HEK293T (cell line): ENCODE measurements around the gene ZNF513.

Experiments used
- ARNT ChIP-seq: fragments of 450-650 bp; IDR thresholded peaks from 2 replicates; pipeline ENCODE4 v1.6.1; 2017; ENCODE audit warnings: mild to moderate bottlenecking
- BHLHE40 ChIP-seq: fragments of 450-650 bp; IDR thresholded peaks from 2 replicates; pipeline ENCODE4 v1.6.1; 2016; ENCODE audit warnings: mild to moderate bottlenecking, moderate library complexity, borderline replicate concordance
- FOXA1 ChIP-seq: fragments of 450-650 bp; IDR thresholded peaks from 2 replicates; pipeline ENCODE4 v1.6.1; 2016; ENCODE audit warnings: mild to moderate bottlenecking
- HDGF ChIP-seq: fragments of 450-650 bp; IDR thresholded peaks from 2 replicates; pipeline ENCODE4 v1.6.1; 2017; ENCODE audit warnings: antibody characterized with exemption, borderline replicate concordance
- ZNF384 ChIP-seq: fragments of 450-650 bp; IDR thresholded peaks from 2 replicates; pipeline ENCODE4 v1.6.1; 2016

GRCh38 chr2:27407798-27408491, 27.4 kb upstream of the ZNF513 start:
- TF ChIP-seq FOXA1 (no peak), HDGF (no peak), ARNT (no peak), BHLHE40 (no peak), ZNF384 (no peak)
